AG09319 (cell line): Measurements from ENCODE around the gene UBE2N.
"Not testable (repeated sequence)": the region's sequence is repeated elsewhere in the genome, so short reads cannot be mapped to it uniquely, and the experiment has no call there.

Source experiments
- DNase-seq: peaks from one replicate; pipeline ENCODE4 v3.0.0-alpha.2; 2010; ENCODE audit warnings: low read depth; ENCODE audit errors: extremely low read depth
- TF ChIP-seq, protein P1 (sequence below): IDR thresholded peaks from 2 replicates; pipeline ENCODE4 v1.5.1; 2011; ENCODE audit warnings: low read depth, mild to moderate bottlenecking, inconsistent platforms, low read length, moderate library complexity

Gene UBE2N

DNA sequence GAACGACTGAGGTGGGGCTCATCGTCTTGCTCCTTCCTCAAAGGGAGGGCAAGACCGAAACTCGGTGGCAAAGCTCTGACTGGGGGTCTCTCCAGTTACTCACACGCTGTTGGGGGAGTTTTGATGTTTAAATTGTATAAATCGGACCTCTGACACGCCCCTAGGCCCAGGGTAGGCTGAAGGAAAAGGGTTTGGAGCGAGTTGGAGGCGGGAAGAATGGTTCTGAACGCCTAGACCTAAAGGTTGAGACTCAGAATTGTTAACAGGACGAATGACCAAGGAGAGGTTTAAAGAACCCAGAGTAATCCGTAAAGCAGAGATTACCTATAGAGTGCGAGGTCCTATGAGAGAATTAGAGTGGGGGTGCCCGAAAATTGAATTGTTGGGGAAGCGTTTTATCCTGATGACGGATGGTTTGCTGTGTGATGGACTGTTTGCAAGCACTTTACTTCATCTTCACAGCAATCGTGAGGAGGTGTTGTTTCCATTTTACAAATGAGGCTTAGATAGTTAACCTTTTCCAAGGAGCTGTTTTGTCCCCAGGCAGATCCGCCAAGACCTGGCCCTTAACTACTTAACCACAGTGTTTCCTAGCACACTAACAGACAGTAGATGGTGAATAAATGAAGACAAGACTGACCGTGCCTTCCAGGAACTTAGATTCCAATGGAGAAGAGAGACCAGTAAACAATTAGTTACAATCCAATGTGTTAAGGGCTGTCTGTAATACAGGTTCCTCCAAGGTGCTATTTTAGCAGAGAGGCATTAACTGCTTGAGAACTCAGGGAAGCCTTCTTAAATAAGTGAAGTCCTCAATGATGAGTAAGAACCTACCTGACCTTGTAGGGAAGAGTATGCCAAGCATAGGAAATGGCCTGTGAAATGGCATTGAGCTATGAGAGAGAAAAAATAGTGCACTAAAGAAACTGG is 929 bp upstream of the UBE2N start:
- TF ChIP-seq, protein P1, sequence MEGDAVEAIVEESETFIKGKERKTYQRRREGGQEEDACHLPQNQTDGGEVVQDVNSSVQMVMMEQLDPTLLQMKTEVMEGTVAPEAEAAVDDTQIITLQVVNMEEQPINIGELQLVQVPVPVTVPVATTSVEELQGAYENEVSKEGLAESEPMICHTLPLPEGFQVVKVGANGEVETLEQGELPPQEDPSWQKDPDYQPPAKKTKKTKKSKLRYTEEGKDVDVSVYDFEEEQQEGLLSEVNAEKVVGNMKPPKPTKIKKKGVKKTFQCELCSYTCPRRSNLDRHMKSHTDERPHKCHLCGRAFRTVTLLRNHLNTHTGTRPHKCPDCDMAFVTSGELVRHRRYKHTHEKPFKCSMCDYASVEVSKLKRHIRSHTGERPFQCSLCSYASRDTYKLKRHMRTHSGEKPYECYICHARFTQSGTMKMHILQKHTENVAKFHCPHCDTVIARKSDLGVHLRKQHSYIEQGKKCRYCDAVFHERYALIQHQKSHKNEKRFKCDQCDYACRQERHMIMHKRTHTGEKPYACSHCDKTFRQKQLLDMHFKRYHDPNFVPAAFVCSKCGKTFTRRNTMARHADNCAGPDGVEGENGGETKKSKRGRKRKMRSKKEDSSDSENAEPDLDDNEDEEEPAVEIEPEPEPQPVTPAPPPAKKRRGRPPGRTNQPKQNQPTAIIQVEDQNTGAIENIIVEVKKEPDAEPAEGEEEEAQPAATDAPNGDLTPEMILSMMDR: no peak
- no peak for DNase-seq

DNA sequence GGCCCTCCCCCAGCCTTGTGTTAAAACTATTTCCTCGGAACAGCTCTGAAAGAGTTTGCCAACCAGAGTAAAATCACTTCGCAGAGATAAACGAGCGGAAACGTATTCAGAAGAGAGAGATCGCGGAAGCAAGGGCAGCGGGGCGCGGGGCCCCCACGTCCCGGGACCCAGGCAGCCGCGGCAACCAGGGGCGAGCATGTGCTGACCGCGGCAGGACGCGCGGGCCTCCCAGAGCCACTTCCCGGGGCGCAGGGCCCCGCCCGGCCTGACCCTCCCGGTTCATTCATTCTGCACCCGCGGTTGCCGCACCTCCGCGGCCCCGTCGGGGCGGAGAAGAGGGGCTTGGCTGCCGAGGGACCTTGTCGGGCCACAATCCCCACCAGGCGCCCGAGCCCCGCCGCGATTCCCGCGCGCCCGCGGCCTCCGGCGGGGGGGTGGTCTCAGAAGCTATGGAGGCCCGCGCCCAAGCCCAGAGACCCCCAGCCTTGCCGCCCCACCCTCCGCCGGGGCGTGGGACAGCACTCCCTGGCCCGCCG is 598 bp downstream of the UBE2N start:
- TF ChIP-seq, protein P1: no peak
- DNase-seq: no peak

DNA sequence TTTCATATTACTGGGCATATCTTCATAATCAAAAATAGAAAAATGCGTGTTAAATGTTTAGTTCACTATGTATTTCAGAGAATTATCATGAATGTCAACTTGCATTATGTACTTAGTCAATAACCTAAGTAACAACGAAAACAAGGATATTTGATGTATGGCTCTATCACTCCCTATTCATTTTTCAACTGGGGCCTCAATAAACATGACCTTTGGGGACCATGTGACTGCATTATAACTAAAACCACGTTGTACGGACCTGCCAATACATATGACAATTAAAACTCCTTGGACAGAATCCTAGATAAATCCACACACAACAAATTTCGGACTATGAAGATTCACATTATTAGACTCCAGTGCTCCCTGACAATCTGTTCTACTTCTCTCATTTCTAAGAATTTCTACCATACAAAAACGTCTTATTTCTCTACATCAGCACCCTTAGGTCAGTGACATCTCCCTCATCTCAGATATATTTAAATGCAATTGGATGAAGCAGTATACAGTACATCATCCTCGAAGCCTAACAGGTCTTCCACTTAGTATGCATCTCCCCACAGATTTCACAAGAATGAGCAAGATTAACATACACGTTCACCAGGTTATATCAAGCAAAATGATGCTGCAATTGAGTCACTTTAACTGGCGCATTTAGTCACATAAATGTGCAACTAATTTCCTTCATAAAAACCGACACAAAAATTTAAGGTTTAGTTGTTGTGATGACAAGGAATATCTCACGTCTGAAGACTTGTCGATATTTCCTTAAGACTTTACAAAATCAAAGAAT is 1.5 kb downstream of the UBE2N start:
- TF ChIP-seq, protein P1: no peak
- no peak for DNase-seq

DNA sequence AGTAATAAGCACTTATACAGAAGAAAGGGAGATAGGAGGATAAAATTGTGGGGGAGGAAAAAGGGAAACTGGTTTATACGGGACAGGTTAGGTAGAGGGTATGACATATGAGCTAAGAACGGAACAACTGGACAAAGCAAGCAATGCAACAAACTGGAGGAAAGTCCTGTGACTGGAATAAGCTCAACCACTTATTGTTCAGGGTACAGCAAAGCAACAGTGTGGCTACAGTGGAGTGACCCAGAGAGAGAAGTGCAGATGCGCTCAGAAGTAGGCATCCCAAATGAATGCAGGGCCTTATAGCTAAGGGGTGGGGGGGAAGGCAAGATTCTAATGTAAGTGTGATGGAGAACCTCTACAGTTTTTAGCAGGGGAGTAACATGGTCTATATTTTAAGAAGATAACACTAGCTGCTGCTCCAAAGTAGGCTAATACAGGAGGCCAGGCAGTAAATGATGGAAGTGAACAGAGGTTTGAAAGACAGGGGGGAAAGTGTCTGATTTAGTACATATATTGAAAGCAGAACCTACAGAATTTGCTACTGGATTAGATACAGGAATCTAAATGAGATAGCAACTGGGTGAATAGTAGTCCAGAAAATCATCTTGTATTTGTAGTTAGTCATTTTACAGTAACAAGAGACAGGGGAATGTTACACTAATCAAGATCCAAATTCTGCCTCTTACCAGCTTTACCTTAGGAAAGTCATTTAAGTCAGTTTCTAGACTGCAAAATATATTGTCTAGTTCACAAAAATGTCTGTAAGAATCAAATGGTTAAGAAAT is 3.3 kb downstream of the UBE2N start:
- DNase-seq: no peak
- TF ChIP-seq, protein P1: no peak

DNA sequence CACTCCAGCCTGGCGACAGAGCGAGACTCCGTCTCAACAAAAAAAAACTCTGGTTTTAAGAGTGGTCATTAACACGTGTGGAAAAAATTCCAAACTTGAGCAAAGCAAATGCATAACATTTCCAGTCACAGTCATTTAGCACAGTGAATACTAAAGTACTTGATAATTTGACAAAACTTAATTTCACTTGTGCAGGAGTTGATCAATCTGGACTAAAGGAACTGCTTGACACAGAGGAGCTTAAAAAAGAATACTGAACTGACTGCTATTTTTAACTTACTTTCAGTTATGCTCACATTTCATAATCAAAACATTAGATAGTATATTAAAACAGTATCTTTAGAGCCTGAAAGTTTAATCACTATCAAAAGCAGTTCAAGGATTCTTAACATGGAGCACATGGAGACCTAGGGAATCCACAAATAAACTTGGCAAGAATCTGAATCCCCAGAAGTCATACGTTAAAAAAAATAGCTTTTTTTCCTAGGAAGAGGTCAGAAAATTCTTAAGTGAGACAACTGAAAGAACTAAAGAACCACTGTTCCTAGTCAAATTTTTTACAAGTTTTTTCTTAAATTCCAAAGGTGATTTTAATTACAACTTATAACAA is 7.4 kb downstream of the UBE2N start:
- no peak for DNase-seq
- TF ChIP-seq, protein P1: no peak

DNA sequence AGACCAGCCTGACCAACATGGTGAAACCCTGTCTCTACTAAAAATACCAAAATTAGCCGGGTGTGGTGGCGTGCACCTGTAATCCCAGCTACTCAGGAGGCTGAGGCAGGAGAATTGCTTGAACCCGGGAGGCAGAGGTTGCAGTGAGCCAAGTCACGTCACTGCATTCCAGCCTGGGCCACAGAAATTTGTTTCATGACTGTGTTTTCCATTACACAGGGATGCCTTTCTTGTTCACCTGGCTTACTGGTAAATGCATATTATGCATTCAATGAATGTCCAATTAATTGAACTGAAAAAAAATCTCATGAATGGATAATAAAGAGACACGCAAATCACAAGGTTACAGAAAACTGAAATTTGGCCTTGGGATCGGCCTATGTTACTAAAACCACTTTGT is 9.7 kb downstream of the UBE2N start:
- DNase-seq: not testable (repeated sequence)

DNA sequence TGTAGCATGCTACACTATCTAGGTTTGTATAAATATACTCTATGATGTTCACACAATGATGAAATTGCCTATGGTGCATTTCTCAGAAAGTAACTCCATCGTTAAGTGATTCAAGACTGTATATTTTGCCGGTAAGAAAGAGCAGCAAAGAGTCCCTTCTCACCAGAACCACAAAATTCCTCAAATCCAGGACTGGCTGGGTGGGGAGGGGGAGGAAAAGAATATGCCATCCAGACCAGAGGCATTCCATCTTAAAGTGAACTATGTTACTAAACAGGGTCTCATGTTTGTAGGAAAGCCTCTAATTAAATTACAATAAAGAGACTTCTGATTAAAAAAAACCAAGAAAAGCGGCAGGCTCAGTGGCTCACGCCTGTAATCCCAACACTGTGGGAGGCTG is 11.5 kb downstream of the UBE2N start:
- no peak for DNase-seq
- TF ChIP-seq, protein P1: no peak
